PC-3 (cell line): ENCODE data around the gene PDZK1IP1.

Experiments
- CTCF ChIP-seq: fragments of 300-600 bp; sonication (generic); conservative IDR thresholded peaks from 2 replicates; pipeline ENCODE4 v1.5.1; 2017; ENCODE audit warnings: antibody characterized with exemption, low read depth, mild to moderate bottlenecking, low read length
- EZH2 ChIP-seq: fragments of 300-600 bp; sonication (generic); IDR thresholded peaks from one replicate; pipeline ENCODE4 v1.6.1; 2017; ENCODE audit warnings: antibody characterized with exemption, mild to moderate bottlenecking, low read length; ENCODE audit not compliant: unreplicated experiment

- no peak for TF ChIP-seq CTCF
- TF ChIP-seq EZH2, result no peak
These were observed 1.9 kb downstream of the PDZK1IP1 start for GRCh38 chr1:47187926-47188250.
